CD4-positive, alpha-beta T cell treated with Interleukin-6 for 4 hours (primary cell): Measurements from ENCODE around the gene KAT8.

Experiments
- DNase-seq: peaks from one replicate; pipeline ENCODE4 v3.0.0-alpha.2; 2020; ENCODE audit warnings: mixed read lengths

Gene KAT8

DNA sequence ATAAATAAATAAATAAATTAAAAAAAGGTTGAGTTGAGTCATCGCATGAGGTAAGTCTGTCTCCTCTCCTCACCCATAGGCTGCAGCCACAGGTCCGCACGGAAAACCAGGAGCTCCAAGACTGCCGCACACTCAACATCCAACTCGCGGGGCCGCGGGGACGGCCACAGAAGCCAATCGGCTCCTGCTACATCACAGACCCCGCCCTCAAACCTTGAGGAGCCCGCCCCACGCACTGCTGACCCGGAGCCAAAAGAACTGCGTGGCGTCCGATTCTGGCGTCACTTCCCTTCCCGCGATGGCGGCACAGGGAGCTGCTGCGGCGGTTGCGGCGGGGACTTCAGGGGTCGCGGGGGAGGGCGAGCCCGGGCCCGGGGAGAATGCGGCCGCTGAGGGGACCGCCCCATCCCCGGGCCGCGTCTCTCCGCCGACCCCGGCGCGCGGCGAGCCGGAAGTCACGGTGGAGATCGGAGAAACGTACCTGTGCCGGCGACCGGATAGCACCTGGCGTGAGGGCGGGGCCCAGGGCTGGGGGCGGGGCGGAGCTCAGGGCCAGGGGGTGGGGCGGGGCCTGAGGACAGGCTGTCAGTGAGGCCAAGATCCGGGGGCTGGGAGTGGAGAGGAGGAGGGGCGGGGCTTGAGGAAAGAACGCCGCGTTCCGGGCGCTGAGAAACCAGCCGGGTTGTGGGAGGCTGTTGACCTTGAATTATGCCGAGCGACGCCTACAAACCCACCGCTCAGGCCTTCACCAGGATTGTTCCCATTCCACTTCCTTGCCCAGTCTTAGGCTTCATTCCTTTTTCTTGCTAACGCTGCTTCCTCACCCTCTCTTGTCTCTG is at the start of gene KAT8:
KAT8 (plus strand) TSS at position 281 of the 839 bp plus-strand sequence; CDS start at position 299, 18 bp downstream.
- peak; percentile 98 for DNase-seq

DNA sequence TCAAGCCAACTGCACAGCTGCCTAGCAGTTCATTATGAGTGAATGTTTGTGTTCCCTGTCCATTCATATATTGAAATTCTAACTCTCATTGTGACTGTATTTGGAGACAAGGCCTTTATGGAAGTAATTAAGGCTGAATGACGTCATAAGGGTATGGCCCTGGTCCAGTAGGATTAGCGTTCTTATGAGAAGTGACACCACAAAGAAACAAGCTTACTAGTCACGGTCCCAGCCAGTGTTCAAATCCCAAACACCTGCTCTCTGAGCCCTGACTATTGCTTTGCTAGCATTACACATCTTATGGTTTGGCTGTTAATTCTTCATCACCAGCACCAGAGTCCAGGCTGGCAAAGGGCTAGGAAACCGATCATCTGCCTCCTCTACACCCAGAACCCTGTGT is 45.6 kb upstream of the KAT8 start:
- no peak for DNase-seq

DNA sequence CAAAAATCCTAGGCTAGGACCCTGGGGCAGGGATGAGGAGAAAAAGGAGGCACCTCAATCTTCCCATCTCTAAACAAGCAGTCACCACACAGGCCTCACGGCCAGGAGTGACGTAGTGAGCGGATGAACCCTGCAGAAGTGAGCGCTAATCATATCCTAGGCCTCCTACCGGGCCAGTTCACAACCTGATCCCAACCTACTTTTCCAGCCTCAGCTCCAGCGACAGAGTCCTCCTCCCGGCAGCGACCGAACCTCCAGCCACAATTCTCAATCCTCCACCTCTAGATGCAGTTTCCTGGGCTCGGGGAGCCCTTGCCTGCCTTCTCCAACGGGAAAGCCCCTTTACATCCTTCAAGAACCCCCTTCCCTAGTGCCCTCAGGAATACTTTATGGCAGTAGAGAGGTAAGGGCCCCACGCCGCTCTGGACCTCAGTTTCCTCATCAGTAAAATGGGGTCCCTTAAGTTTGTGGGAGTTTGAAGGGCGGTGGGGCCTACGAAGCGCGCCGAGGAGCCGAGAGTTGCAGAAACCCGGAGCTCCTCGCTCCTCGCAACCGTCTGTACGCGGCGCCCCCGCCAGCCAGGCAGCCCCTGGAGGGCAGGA is 44.8 kb upstream of the KAT8 start:
- DNase-seq, result peak; percentile 41

DNA sequence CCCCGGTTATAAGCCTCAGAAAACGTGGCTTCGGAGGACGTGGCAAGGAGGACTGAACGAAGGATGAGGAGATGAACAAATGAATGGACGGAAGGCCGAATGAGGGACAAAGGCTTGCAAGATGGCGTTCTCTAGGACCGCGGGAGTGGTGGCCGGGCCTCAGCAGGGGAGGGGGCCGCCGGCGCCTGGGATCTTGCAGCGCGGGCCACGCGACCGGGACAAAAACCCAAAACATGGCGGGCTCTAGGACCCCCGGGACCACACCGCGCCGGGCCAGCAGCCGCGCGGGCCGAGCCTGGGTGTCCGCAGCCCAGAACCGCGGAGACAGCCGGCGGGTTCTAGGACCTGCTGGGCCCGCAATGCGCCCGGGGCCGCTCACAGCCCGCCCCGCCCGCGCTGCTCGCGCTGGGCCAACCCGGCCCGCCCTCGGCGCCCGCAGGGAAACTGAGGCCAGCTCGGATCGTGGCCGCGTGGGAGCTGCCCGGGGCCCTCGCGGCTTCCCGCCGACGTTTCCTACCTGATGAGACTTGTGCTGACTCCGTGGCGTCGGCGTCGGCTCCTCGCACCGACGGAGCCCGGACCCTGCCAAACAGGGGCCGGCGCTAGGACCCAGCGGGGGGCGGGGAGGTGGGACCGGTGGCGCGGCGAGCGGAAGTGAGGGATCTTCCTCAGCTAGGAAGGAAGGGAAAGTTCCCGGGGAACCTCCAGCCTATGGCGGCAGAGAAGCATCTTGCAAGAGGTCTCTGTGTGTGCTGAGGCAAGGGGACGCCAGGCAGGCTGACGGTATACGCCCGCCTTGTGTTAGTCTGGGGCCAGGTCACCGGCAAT is 44.1 kb upstream of the KAT8 start:
- DNase-seq, result peak; percentile 85

DNA sequence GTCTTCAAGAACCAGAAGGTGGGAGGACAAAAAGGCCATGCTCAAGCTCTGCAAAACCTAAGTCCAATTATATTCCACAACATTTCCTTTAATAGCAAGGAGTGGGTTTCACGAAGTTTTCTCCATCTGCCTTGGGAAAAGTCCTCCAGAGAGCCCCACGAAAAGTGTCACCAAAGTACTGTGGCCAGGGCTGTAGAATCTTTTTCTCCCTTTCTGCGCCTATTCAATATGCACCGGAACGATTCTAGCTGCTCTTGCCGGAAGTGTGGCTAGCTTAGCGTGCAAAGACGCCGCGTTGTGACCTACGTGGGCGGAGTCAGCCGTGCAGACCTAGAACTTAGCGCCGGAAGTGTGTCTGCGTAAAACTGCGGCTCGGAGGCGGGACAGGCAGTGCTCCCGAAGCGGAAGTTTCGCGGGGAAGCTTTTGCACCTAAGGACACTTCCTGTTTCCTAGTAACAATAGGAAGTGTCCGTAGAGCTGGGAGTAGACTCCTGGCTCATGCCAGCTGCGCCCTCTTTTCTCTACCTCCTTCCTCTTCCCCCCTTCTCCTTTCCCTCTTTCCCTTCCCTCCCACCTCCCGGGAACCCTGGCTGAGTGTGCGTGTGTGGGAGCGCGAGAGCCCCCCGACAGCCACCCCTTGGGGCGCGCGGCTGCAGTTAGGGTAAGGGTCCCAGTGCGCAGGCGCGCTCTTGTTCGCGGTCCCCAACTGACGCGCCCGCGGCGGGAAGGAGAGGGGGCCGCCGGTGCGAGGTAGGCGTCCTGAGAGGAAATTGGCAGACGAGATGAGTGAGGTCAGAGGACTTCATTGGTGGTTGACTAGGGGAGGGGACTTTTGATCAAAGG is 43.3 kb upstream of the KAT8 start, which contains the start of the genes ZNF646 and ZNF668:
ZNF646 (plus strand) TSS at position 453 of the 844 bp plus-strand sequence. CDS start 1,903 bp downstream, outside the sequence.
ZNF668 (minus strand) TSS at position 271 of the 844 bp plus-strand sequence. CDS start 9,781 bp downstream, outside the sequence.
- DNase-seq, result peak; percentile 98

DNA sequence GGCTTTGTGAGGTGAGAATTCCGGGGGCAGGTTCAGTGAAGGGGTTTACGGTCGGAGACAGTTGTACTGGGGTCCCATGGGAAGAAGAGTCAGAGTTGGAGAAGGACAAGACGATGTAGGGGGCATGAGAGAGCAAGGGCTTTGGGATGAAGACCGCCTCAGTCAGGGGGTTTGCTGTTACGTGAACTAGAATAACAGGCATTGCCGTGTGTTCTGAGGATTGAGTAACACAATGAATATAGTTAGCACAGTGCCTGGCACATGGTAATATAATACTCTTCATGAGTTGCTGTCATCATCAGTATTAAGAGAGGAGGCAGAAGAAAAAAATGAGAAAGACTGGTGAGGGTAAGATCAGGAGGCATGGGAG is 42.7 kb upstream of the KAT8 start:
- DNase-seq, result no peak

DNA sequence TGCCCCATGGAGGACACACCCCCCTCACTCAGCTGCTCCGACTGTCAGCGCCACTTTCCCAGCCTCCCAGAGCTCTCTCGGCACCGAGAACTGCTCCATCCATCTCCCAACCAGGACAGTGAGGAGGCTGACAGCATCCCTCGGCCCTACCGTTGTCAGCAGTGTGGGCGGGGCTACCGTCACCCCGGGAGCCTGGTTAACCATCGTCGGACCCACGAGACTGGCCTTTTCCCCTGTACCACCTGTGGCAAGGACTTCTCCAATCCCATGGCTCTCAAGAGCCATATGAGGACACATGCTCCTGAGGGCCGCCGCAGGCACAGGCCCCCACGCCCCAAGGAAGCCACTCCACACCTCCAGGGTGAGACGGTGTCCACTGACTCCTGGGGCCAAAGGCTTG is 41.1 kb upstream of the KAT8 start:
- no peak for DNase-seq

DNA sequence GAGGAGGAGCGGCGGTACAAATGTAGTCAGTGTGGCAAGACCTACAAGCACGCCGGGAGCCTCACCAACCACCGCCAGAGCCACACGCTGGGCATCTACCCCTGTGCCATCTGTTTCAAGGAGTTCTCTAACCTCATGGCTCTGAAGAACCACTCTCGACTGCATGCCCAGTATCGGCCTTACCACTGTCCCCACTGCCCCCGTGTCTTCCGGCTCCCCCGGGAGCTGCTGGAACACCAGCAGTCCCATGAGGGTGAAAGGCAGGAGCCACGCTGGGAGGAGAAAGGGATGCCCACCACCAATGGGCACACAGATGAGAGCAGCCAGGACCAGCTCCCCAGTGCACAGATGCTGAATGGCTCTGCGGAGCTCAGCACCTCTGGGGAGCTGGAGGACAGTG is 40.4 kb upstream of the KAT8 start:
- DNase-seq, result no peak

DNA sequence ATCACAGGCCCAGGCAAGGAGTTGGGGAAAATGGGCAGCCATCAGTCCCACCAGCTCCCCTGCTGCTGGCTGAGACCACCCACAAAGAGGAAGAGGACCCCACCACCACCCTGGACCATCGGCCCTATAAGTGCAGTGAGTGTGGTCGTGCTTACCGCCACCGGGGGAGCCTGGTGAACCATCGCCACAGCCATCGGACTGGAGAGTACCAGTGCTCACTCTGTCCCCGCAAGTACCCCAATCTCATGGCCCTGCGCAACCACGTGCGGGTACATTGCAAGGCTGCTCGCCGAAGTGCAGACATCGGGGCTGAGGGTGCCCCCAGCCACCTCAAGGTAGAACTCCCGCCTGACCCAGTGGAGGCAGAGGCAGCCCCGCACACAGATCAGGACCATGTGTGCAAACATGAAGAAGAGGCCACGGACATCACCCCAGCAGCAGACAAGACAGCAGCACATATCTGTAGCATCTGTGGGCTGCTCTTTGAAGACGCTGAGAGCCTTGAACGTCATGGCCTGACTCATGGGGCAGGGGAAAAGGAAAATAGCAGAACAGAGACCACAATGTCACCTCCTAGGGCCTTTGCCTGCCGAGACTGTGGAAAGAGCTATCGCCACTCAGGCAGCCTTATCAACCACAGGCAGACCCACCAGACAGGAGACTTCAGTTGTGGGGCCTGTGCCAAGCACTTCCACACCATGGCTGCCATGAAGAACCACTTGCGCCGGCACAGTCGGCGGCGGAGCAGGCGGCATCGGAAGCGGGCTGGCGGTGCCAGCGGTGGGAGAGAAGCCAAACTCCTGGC is 39.7 kb upstream of the KAT8 start:
- DNase-seq, result no peak

DNA sequence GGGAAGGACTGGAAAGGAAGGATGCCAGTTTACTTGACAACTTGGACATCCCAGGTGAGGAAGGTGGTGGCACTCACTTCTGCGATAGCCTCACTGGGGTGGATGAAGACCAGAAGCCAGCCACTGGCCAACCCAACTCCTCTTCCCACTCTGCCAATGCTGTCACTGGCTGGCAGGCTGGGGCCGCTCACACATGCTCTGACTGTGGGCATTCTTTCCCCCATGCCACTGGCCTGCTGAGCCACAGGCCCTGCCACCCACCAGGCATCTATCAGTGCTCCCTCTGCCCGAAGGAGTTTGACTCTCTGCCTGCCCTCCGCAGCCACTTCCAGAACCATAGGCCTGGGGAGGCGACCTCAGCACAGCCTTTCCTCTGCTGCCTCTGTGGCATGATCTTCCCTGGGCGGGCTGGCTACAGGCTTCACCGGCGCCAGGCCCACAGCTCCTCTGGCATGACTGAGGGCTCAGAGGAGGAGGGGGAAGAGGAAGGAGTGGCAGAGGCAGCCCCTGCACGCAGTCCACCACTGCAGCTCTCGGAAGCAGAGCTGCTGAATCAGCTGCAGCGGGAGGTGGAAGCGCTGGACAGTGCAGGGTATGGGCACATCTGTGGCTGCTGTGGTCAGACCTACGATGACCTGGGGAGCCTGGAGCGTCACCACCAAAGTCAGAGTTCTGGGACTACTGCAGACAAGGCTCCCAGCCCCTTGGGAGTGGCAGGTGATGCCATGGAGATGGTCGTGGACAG is 38.7 kb upstream of the KAT8 start:
- no peak for DNase-seq

DNA sequence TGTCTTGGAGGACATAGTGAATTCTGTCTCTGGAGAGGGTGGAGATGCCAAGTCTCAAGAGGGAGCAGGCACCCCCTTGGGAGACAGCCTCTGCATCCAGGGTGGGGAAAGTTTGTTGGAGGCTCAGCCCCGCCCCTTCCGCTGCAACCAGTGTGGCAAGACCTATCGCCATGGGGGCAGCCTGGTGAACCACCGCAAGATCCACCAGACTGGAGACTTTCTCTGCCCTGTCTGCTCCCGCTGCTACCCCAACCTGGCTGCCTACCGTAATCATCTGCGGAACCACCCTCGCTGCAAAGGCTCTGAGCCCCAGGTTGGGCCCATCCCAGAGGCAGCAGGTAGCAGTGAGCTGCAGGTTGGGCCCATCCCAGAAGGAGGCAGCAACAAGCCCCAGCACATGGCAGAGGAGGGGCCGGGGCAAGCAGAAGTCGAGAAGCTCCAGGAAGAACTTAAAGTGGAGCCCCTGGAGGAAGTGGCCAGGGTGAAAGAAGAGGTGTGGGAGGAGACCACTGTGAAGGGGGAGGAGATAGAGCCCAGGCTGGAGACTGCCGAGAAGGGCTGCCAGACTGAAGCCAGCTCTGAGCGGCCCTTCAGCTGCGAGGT is 38.0 kb upstream of the KAT8 start:
- no peak for DNase-seq

DNA sequence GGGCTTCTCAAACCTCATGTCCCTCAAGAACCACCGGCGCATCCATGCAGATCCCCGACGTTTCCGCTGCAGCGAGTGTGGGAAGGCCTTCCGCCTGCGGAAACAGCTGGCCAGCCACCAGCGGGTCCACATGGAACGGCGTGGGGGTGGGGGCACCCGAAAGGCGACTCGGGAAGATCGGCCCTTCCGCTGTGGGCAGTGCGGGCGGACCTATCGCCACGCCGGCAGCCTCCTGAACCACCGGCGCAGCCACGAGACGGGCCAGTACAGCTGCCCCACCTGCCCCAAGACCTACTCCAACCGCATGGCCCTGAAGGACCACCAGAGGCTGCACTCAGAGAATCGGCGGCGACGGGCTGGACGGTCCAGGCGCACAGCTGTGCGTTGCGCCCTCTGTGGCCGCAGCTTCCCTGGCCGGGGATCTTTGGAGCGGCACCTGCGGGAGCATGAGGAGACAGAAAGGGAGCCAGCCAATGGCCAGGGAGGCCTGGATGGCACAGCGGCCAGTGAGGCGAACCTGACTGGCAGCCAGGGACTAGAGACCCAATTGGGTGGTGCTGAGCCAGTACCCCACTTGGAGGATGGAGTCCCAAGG is 37.3 kb upstream of the KAT8 start:
- no peak for DNase-seq

DNA sequence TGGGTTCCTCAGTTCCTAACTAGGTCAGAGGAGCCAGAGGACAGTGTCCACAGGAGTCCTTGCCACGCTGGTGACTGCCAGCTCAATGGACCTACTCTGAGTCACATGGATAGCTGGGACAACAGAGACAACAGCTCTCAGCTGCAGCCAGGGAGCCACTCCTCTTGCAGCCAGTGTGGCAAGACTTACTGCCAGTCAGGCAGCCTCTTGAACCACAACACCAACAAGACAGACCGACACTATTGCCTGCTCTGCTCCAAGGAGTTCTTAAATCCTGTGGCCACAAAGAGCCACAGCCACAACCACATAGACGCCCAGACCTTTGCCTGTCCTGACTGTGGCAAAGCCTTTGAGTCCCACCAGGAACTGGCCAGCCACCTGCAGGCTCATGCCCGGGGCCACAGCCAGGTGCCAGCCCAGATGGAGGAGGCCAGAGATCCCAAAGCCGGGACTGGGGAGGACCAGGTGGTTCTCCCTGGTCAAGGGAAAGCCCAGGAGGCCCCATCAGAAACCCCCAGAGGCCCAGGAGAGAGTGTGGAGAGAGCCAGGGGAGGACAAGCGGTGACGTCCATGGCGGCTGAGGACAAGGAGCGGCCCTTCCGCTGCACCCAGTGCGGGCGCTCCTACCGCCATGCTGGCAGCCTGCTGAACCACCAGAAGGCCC is 36.6 kb upstream of the KAT8 start:
- DNase-seq, result no peak

DNA sequence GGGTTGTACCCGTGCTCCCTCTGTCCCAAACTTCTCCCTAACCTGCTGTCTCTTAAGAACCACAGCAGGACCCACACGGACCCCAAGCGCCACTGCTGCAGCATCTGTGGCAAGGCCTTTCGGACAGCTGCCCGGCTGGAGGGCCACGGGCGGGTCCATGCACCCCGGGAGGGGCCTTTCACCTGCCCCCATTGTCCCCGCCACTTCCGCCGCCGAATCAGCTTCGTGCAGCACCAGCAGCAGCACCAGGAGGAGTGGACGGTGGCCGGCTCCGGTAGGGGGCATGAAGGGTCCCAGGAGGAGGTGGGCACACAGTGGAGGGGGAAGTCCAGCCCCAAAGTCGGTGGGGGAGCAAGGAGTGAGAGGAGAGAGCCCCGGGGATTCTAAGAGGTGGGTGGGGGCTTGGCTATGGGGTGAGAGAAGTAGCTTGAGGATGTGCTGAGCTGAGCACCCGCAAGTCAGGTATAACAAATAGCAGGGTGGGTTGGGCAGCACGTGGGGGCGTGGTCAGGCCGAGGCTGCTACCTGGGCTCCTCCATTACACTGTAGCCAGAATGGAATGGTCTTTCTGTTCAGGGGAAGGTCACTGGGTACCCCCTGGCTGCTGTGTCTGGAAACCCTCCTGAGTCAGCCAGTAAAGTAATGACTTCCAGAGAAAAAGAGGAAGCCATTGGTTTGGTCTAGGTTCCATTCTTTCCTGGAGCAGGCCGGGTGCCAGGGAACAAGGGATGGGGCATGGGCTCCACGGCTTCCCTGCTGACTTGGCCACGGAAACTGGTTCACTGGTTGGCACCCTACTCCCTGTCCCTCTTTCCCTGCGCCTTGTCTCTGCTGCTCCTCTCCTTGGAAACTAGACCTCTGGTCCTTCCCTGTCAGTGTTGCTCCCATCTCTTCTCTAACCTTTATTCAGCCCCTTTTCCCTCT is 35.8 kb upstream of the KAT8 start:
- DNase-seq, result no peak

DNA sequence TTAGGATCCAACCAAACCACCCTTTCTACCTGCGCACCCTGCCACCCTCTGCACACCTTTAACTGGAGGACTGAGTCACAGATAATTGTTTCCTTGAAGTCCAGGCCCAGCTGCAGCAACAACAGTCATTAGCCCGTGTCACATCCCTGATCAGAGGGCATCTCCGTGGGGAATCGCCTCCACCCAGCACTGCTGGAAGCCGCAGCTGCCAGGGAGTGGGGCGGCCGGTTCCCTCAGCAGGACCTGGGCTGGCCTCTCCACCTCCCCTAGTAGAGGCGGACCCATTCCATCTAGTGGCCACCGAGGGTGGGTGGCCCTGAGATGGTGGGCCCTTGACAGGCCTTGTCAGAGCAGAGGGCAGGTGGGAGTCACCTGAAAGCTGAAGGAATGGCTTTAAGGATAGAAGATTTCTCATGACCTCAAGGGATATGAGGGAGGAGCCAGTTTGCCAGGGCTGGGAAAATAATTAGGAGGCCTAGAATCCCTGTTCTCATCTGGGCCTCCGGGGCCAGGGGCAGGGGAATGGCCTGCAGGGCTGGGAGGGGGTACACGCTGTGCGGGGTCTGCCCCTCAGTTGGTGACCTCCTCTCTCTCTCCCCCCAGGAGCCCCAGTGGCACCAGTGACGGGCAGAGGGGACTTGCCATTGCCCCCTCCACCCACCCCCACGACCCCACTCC is 35.0 kb upstream of the KAT8 start:
- no peak for DNase-seq

DNA sequence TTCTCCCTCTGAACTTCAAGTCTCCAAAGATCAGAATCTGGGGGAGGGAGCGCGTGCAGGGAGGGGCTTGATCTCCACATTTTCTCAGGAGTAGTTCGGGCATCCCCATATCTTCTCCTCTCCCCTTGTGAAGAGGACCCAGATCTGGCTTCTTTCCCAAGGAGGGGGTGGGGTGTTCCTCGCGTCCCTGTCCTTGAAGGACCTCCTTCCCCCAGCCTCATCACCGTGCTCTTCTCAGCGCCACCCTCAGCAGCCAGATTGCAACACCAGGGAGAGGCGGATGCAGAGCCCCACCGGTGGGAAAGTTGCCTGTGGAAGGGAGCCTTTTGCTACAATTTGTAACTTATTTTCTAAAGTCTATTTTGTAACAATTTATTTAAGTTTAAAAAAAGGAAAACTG is 34.4 kb upstream of the KAT8 start:
- DNase-seq, result no peak

DNA sequence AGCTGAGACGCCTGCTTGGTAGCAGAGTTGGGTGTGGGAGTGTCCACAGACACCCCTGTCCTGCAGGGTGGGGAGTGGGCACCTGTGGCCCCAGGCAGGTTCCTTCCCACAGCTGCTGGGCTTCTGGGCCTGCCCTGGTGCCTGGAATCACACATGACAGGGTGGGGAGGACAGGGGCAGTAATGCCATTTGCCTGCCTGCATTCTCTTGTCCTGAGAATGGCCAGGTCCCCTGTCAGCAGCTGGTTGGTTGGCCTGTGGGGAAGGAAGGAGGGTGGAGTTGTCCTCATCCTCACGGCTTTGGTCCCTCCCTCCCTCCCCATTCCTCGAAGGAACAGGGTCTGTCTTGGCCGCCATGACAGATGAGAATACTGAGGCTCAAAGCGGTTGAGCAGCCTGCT is 33.9 kb upstream of the KAT8 start:
- no peak for DNase-seq

DNA sequence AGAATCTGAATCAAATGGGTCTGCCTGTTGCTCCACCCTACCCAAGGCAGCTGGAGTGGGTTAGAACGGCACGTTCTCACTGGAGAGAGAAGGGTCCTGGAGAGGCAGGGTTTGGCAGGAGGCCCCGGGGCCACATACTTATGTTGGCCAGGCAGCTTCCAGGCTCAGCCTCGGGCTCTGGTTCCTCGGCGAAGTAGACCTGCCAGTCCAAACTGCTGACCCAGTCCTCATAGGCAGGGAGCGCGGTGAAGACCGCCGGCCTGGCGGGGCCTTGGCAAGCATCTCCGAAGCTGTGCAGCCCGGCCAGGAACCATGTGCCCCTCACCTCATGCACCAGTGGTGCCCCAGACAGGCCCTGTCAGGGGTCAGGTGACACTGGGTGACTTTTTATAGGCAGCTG is 33.5 kb upstream of the KAT8 start:
- DNase-seq, result no peak
